ENCODE results near the gene ACAP1. TPM values are rescaled to one million over a fixed set of nuclear protein-coding genes. Genes with fewer than 3 reads are reported as not detected.

The ACAP1 gene
- total RNA-seq, 1 experiment from 2014 or later: 8.8 TPM

DNA sequence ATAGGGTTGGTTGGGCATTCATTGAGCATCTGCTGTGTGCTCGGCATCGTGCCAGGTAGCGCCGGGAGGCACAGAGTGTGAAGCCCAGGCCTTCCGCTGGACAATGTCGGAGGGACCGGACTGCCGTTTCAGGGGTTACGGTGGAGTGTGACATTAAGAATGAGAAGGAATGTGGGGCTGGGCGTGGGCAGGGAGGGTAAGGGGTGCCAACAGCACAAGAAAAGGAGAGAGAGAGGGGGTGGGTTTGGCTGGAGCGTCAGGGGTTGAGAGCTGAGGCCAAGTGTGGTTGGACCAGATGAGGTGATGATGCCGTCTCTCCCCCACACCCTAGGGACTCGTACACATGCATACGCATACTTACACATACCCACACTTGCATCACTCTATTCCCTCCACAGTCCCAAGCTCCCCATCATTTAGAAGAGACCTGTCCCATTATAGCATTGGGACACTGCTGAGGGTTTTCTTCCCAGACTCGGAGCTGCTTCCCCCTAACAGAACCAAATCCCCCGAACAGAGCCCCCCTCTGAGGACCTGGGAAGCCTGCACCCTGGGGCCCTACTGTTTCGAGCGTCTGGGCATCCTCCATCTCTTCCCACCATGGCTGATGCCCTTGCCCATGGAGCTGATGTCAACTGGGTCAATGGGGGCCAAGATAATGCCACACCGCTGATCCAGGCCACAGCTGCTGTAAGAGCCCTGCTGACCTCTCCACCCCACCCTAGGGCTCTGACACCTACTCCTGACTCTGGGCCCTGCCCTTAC lies 12.3 kb downstream of the ACAP1 start:
- RAD21 ChIA-PET (ENCODE audit: low non-redundant PET in 1 of 2, low total read pairs in 2 of 2, uncharacterized antibody in 2 of 2, unreplicated experiment in 2 of 2): no interaction called here
- peaks cover 32% of the 10 kb centered on the region for H3K79me2 ChIP-seq (ENCODE audit: insufficient read depth, low read length)
- H3K9me3 ChIP-seq (ENCODE audit: control insufficient read depth in 1 of 2, insufficient read depth in 1 of 2, low read depth in 1 of 2, low read length in 2 of 2): no peaks in the 10 kb centered on the region
- H3K4me3 ChIP-seq (replicated peaks in 1 of 2; ENCODE audit: low read depth in 1 of 2, low read length in 2 of 2): no peak overlapping the region
- BruUV-seq (replicated peaks): no TSS peak
- 0 out of 2 replicates have a peak, but pooled peaks cover 4% of the 10 kb centered on the region for H4K20me1 ChIP-seq (ENCODE audit: insufficient read depth)
- H3K4me2 ChIP-seq (ENCODE audit: low read length): no peak overlapping the region
- CTCF ChIA-PET: interaction anchor here (0.9 to 1.3 kb wide), 4 partner anchors 19 to 303 kb away, joined by 3 to 4 read pairs (median 4); partner anchors contain the start of gene SLC2A4
- H3K9ac ChIP-seq (ENCODE audit: low read length): no peak overlapping the region
- DNase-seq (ENCODE audit: low read depth, low spot score): no peak
- intact Hi-C loops (cut with micrococcal nuclease): no loop called here
- H3K27me3 ChIP-seq (ENCODE audit: insufficient read depth, low read length): no peaks in the 10 kb centered on the region
- peaks cover 13 to 39% of the 10 kb centered on the region in 2 experiments for H3K4me1 ChIP-seq (ENCODE audit: control insufficient read depth in 1 of 2, insufficient read depth in 2 of 2, low read length in 2 of 2)
- no peak for ATAC-seq
- H3K36me3 ChIP-seq (ENCODE audit: control insufficient read depth in 1 of 2, insufficient read depth in 2 of 2, low read length in 2 of 2): no peaks in the 10 kb centered on the region
- H2AFZ ChIP-seq (ENCODE audit: low read depth, low read length, poor library complexity, severe bottlenecking): no peak overlapping the region
- POLR2A ChIA-PET: interaction anchor here (0.7 kb wide), 1 partner anchor 209 kb away, joined by 4 read pairs; no protein-coding TSS in a partner anchor
- TF ChIP-seq RAD21 (IDR thresholded peaks at IDR 0.05; ENCODE audit: low read depth): no peak
- TF ChIP-seq, protein P1, sequence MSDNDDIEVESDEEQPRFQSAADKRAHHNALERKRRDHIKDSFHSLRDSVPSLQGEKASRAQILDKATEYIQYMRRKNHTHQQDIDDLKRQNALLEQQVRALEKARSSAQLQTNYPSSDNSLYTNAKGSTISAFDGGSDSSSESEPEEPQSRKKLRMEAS (IDR thresholded peaks at IDR 0.05): no peak
- TF ChIP-seq, protein P2, sequence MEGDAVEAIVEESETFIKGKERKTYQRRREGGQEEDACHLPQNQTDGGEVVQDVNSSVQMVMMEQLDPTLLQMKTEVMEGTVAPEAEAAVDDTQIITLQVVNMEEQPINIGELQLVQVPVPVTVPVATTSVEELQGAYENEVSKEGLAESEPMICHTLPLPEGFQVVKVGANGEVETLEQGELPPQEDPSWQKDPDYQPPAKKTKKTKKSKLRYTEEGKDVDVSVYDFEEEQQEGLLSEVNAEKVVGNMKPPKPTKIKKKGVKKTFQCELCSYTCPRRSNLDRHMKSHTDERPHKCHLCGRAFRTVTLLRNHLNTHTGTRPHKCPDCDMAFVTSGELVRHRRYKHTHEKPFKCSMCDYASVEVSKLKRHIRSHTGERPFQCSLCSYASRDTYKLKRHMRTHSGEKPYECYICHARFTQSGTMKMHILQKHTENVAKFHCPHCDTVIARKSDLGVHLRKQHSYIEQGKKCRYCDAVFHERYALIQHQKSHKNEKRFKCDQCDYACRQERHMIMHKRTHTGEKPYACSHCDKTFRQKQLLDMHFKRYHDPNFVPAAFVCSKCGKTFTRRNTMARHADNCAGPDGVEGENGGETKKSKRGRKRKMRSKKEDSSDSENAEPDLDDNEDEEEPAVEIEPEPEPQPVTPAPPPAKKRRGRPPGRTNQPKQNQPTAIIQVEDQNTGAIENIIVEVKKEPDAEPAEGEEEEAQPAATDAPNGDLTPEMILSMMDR (IDR thresholded peaks at IDR 0.05 in 2 of 3, conservative IDR thresholded peaks at IDR 0.05 in 1 of 3; ENCODE audit: borderline replicate concordance in 1 of 3, insufficient read depth in 1 of 3, low read depth in 2 of 3, low read length in 2 of 3): no peak
- TF ChIP-seq EZH2 (IDR thresholded peaks at IDR 0.05): no peak
- TF ChIP-seq POLR2A (IDR thresholded peaks at IDR 0.05; ENCODE audit: borderline replicate concordance, extremely low read depth, insufficient read depth, insufficient read length): no peak
- TF ChIP-seq ZNF274 (IDR thresholded peaks at IDR 0.05; ENCODE audit: low read depth, low read length): no peak
- TF ChIP-seq CBX3 (IDR thresholded peaks at IDR 0.05; ENCODE audit: low read depth): no peak
- no peak for TF ChIP-seq EZH2phosphoT487 (IDR thresholded peaks at IDR 0.05; ENCODE audit: borderline replicate concordance)
- TF ChIP-seq, protein P3, sequence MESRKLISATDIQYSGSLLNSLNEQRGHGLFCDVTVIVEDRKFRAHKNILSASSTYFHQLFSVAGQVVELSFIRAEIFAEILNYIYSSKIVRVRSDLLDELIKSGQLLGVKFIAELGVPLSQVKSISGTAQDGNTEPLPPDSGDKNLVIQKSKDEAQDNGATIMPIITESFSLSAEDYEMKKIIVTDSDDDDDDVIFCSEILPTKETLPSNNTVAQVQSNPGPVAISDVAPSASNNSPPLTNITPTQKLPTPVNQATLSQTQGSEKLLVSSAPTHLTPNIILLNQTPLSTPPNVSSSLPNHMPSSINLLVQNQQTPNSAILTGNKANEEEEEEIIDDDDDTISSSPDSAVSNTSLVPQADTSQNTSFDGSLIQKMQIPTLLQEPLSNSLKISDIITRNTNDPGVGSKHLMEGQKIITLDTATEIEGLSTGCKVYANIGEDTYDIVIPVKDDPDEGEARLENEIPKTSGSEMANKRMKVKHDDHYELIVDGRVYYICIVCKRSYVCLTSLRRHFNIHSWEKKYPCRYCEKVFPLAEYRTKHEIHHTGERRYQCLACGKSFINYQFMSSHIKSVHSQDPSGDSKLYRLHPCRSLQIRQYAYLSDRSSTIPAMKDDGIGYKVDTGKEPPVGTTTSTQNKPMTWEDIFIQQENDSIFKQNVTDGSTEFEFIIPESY (IDR thresholded peaks at IDR 0.05; ENCODE audit: extremely low read depth, insufficient replicate concordance, low read length): no peak
- no peak for TF ChIP-seq POLR2AphosphoS5 (IDR thresholded peaks at IDR 0.05; ENCODE audit: low read depth, low read length)
- TF ChIP-seq TCF7L2 (IDR thresholded peaks at IDR 0.05; ENCODE audit: borderline replicate concordance, extremely low read depth, insufficient read depth, insufficient read length): no peak
- no peak for TF ChIP-seq ELF1 (IDR thresholded peaks at IDR 0.05; ENCODE audit: borderline replicate concordance, low read depth)
- TF ChIP-seq YY1 (IDR thresholded peaks at IDR 0.05; ENCODE audit: extremely low read depth, insufficient replicate concordance, low read depth, low read length): no peak
- TF ChIP-seq JUND (IDR thresholded peaks at IDR 0.05): no peak
- H3K27ac ChIP-seq (ENCODE audit: low read depth, low read length): no peak overlapping the region
- H3K9me2 ChIP-seq (ENCODE audit: insufficient read depth): no peaks in the 10 kb centered on the region

All from HCT116 (cell line).